RWPE2 (cell line): ENCODE data around the gene PIBF1.

Source experiments
- ATAC-seq: fragments of 200-7000 bp; cut with Tn5 transposase; 3 replicates; pipeline ENCODE4 v1.9.1; 2021; ENCODE audit warnings: low read depth
- DNase-seq: peaks from one replicate; pipeline ENCODE4 v3.0.0-alpha.2; 2020; ENCODE audit warnings: low spot score
- H3K27ac ChIP-seq: fragments of 450-650 bp; 2 replicates; pipeline ENCODE4 v1.5.1; 2017; ENCODE audit warnings: mild to moderate bottlenecking; ENCODE audit not compliant: poor library complexity, severe bottlenecking
- H3K27me3 ChIP-seq: fragments of 250-450 bp; sonication (Bioruptor Pico); 2 replicates; pipeline ENCODE4 v1.5.1; 2021; ENCODE audit warnings: mild to moderate bottlenecking, moderate library complexity; ENCODE audit not compliant: insufficient read depth, poor library complexity, severe bottlenecking
- H3K36me3 ChIP-seq: fragments of 250-450 bp; sonication (Bioruptor Pico); 2 replicates; pipeline ENCODE4 v1.5.1; 2020; ENCODE audit warnings: low read depth, mild to moderate bottlenecking, moderate library complexity
- H3K4me1 ChIP-seq: fragments of 250-450 bp; sonication (Bioruptor Pico); 2 replicates; pipeline ENCODE4 v1.5.1; 2021; ENCODE audit warnings: mild to moderate bottlenecking, moderate library complexity; ENCODE audit not compliant: insufficient read depth, poor library complexity, severe bottlenecking
- H3K4me3 ChIP-seq: fragments of 250-450 bp; sonication (Bioruptor Pico); 2 replicates; pipeline ENCODE4 v1.5.1; 2021; ENCODE audit warnings: mild to moderate bottlenecking, moderate library complexity; ENCODE audit not compliant: severe bottlenecking
- H3K9me3 ChIP-seq: fragments of 250-450 bp; sonication (Bioruptor Pico); 2 replicates; pipeline ENCODE4 v1.5.1; 2021; ENCODE audit warnings: mild to moderate bottlenecking, moderate library complexity; ENCODE audit not compliant: severe bottlenecking
- CTCF ChIP-seq: fragments of 450-650 bp; IDR thresholded peaks from one replicate; pipeline ENCODE4 v1.5.1; 2017; ENCODE audit warnings: mild to moderate bottlenecking, moderate library complexity; ENCODE audit not compliant: poor library complexity, severe bottlenecking

PIBF1 gene

DNA sequence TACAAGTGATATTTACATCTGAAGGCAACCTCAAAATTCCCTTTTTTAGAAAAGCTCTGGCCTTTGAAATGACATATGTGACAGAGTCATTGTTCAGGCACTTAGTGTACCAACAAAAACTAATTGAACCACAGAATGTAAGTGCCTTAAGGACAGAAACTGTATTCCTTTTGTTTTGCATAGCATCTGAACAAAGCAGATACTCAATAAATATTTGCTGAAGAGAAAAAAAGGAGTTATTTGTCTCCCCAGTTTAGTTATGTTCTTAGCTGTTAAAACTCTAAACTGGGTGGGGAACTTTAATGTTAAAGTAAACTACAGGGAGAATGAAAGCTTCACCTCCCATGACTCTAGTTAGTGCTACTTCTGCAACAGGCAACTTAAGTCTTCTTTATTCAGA lies 220.0 kb downstream of the PIBF1 start:
- no peak overlapping the region for H3K27ac ChIP-seq
- no peaks in the 10 kb centered on the region for H3K4me1 ChIP-seq
- H3K4me3 ChIP-seq = no peak overlapping the region
- H3K36me3 ChIP-seq = peaks cover 11% of the 10 kb centered on the region
- no peak for DNase-seq
- no peaks in the 10 kb centered on the region for H3K9me3 ChIP-seq
- ATAC-seq = no peak
- H3K27me3 ChIP-seq = no peaks in the 10 kb centered on the region
- no peak for TF ChIP-seq CTCF

GRCh38 chr13:73011751-73012150 lies 229.8 kb downstream of the PIBF1 start:
- no peak for TF ChIP-seq CTCF
- H3K4me3 ChIP-seq = no peak overlapping the region
- ATAC-seq = no peak
- no peaks in the 10 kb centered on the region for H3K4me1 ChIP-seq
- no peak for DNase-seq
- H3K27me3 ChIP-seq = no peaks in the 10 kb centered on the region
- H3K9me3 ChIP-seq = no peaks in the 10 kb centered on the region
- peaks cover 5% of the 10 kb centered on the region; the same call in 1 of the 2 replicates for H3K36me3 ChIP-seq
- no peak overlapping the region for H3K27ac ChIP-seq

GRCh38 chr13:73015805-73016204 lies 233.9 kb downstream of the PIBF1 start:
- Histone ChIP-seq H3K4me1 (peaks cover 3% of the 10 kb centered on the region), H3K27me3 (no peaks in the 10 kb centered on the region), H3K36me3 (peaks cover 5% of the 10 kb centered on the region; the same call in 1 of the 2 replicates), H3K4me3 (no peak overlapping the region), H3K27ac (no peak overlapping the region), H3K9me3 (no peaks in the 10 kb centered on the region)
- DNase-seq = no peak
- no peak for TF ChIP-seq CTCF
- ATAC-seq = no peak

DNA sequence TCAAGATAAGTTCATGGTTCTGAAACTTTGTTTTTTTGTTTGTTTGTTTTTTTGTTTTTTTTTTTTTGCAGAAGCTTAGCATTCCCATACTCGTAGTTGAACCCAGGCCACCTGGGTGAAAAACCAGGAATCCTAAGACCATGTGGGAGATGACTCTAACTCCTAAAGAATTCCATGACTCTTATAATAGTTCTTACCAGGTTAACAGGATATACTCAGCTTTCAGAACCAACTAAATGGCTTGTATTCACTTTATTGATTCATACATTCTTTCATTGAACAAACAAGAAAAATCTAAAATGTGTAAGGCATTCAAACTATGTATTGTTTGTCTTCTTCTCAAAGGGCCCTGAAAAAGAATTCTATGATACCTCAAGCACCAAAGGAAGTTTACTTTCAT lies 236.4 kb downstream of the PIBF1 start:
- peaks cover 5% of the 10 kb centered on the region; the same call in 1 of the 2 replicates for H3K36me3 ChIP-seq
- H3K4me3 ChIP-seq = no peak overlapping the region
- H3K27ac ChIP-seq = peak overlapping the region; percentile 33
- H3K27me3 ChIP-seq = no peaks in the 10 kb centered on the region
- DNase-seq (no peak), ATAC-seq (peak; percentile 68)
- no peak for TF ChIP-seq CTCF
- peaks cover 3% of the 10 kb centered on the region for H3K4me1 ChIP-seq
- no peaks in the 10 kb centered on the region for H3K9me3 ChIP-seq

DNA sequence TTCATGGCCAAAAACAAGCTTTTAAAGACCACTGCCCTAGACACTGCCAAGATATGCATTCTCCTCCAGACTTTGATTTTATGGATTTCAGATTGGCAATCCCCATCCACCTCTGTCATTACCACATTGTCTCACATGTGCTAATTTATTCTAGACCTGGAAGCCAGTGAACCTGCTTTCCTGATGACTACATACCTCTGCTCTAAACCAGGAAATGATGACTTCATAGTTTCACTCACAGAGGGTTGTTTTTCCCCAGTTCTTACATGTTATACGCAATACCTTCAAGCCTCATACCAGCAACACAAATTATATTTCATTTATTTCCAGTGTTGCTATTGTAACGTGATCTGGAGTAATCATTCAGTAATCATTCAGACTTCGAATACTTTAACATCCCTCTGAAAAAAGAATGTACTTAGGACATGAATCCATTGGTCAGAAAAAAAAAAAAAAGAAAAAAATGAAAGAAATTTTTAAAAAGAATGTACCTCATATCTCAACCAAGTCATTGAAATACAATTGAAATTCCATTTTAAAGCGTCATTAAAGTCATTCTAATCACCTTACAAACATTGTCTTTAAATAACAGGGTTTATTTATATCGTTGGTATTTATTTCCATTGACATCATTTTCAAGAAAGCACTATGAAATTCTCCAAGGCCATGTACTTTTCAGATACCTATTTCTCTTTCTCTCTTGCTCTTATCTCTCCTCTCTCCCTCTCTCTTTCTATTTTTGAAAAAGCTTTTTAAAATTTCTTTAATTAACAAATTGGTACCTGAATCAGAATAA lies 243.5 kb downstream of the PIBF1 start:
- ATAC-seq = no peak
- H3K36me3 ChIP-seq = no peaks in the 10 kb centered on the region
- no peak for DNase-seq
- no peak overlapping the region for H3K4me3 ChIP-seq
- TF ChIP-seq CTCF = no peak
- no peak overlapping the region for H3K27ac ChIP-seq
- no peaks in the 10 kb centered on the region for H3K9me3 ChIP-seq
- no peaks in the 10 kb centered on the region for H3K27me3 ChIP-seq
- no peaks in the 10 kb centered on the region for H3K4me1 ChIP-seq
